Purkinje cell (primary cell): Measurements from ENCODE around the gene HSPA12A. TPM values are rescaled to one million over a fixed set of nuclear protein-coding genes. Genes with fewer than 3 reads are reported as not detected.

Source experiments
- polyA plus RNA-seq: library from polyadenylated mRNA; unstranded; fragments of >200 nt; fragmentation: Nextera tagmentation; gene quantifications from 2 replicates; pipeline ENCODE4 v1.2.1, GENCODE V29; 2014

Gene HSPA12A
- 58.0 and 62.9 TPM in 2 replicates for polyA plus RNA-seq

GRCh38 chr10:116742367-116743265 lies at the start of gene HSPA12A:
Gene HSPA12A (minus strand): TSS chr10:116742566. CDS start chr10:116742469, 97 bp downstream.

Other genes with a start within 250 kb of the HSPA12A start
- gene PNLIP, start 196.6 kb downstream of the HSPA12A start, polyA plus RNA-seq: not detected in 2 replicates
- not detected in 2 replicates for gene PNLIPRP1, start 151.6 kb downstream of the HSPA12A start, polyA plus RNA-seq
- not detected in 2 replicates for gene PNLIPRP2, start 121.6 kb downstream of the HSPA12A start, polyA plus RNA-seq
- gene ENO4, start 106.9 kb upstream of the HSPA12A start, polyA plus RNA-seq: 0.50 and 0.76 TPM in 2 replicates